Measurements from ENCODE around the gene TINCR. TPM values are rescaled to one million over a fixed set of nuclear protein-coding genes. Genes with fewer than 3 reads are reported as not detected.
"Not testable (repeated sequence)": the region's sequence is repeated elsewhere in the genome, so short reads cannot be mapped to it uniquely, and the experiment has no call there.

The TINCR gene
- total and polyA plus RNA-seq, 4 donors: 0.05 to 0.08 TPM; not detected in 2

GRCh38 chr19:5612891-5613865 lies 45.4 kb upstream of the TINCR start:
- no peaks in the 10 kb centered on the region for H3K4me1 ChIP-seq (ENCODE audit: control insufficient read depth in 4 of 4, insufficient read depth in 4 of 4, low read length in 3 of 4)
- no peak for DNase-seq (ENCODE audit: low spot score)
- H3K4me3 ChIP-seq (ENCODE audit: low read depth in 1 of 3, low read length in 3 of 3): no peak overlapping the region
- WGBS: 96% methylated on average over 15 of the region's 15 CpGs
- H3K9ac ChIP-seq (ENCODE audit: low read depth in 1 of 2, low read length in 2 of 2): no peak overlapping the region
- H3K36me3 ChIP-seq (ENCODE audit: control insufficient read depth in 4 of 4, insufficient read depth in 3 of 4, low read depth in 1 of 4, low read length in 3 of 4): peaks cover 39 to 83% (median 67%) of the 10 kb centered on the region in 4 donors
- no peak overlapping the region for H3K27ac ChIP-seq (ENCODE audit: low read depth in 1 of 2, low read length in 2 of 2)
- no peaks in the 10 kb centered on the region for H3K27me3 ChIP-seq (ENCODE audit: control insufficient read depth in 4 of 4, insufficient read depth in 4 of 4, low read length in 3 of 4)
- TF ChIP-seq RXRA (IDR thresholded peaks at IDR 0.05) (no peak), FOXA1 (IDR thresholded peaks at IDR 0.05) (no peak), YY1 (IDR thresholded peaks at IDR 0.05) (no peak), SP1 (IDR thresholded peaks at IDR 0.05) (no peak), CTCF (IDR thresholded peaks at IDR 0.05; ENCODE audit: low read depth, low read length, missing input control) (no peak), JUND (IDR thresholded peaks at IDR 0.05) (no peak)
- TF ChIP-seq, protein P1, sequence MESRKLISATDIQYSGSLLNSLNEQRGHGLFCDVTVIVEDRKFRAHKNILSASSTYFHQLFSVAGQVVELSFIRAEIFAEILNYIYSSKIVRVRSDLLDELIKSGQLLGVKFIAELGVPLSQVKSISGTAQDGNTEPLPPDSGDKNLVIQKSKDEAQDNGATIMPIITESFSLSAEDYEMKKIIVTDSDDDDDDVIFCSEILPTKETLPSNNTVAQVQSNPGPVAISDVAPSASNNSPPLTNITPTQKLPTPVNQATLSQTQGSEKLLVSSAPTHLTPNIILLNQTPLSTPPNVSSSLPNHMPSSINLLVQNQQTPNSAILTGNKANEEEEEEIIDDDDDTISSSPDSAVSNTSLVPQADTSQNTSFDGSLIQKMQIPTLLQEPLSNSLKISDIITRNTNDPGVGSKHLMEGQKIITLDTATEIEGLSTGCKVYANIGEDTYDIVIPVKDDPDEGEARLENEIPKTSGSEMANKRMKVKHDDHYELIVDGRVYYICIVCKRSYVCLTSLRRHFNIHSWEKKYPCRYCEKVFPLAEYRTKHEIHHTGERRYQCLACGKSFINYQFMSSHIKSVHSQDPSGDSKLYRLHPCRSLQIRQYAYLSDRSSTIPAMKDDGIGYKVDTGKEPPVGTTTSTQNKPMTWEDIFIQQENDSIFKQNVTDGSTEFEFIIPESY (IDR thresholded peaks at IDR 0.05): no peak
- TF ChIP-seq, protein P2, sequence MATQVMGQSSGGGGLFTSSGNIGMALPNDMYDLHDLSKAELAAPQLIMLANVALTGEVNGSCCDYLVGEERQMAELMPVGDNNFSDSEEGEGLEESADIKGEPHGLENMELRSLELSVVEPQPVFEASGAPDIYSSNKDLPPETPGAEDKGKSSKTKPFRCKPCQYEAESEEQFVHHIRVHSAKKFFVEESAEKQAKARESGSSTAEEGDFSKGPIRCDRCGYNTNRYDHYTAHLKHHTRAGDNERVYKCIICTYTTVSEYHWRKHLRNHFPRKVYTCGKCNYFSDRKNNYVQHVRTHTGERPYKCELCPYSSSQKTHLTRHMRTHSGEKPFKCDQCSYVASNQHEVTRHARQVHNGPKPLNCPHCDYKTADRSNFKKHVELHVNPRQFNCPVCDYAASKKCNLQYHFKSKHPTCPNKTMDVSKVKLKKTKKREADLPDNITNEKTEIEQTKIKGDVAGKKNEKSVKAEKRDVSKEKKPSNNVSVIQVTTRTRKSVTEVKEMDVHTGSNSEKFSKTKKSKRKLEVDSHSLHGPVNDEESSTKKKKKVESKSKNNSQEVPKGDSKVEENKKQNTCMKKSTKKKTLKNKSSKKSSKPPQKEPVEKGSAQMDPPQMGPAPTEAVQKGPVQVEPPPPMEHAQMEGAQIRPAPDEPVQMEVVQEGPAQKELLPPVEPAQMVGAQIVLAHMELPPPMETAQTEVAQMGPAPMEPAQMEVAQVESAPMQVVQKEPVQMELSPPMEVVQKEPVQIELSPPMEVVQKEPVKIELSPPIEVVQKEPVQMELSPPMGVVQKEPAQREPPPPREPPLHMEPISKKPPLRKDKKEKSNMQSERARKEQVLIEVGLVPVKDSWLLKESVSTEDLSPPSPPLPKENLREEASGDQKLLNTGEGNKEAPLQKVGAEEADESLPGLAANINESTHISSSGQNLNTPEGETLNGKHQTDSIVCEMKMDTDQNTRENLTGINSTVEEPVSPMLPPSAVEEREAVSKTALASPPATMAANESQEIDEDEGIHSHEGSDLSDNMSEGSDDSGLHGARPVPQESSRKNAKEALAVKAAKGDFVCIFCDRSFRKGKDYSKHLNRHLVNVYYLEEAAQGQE (IDR thresholded peaks at IDR 0.05): no peak
- TF ChIP-seq, protein P3, sequence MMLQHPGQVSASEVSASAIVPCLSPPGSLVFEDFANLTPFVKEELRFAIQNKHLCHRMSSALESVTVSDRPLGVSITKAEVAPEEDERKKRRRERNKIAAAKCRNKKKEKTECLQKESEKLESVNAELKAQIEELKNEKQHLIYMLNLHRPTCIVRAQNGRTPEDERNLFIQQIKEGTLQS (IDR thresholded peaks at IDR 0.05): no peak
- TF ChIP-seq, protein P4, sequence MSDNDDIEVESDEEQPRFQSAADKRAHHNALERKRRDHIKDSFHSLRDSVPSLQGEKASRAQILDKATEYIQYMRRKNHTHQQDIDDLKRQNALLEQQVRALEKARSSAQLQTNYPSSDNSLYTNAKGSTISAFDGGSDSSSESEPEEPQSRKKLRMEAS (IDR thresholded peaks at IDR 0.05): no peak
- no peaks in the 10 kb centered on the region for H3K9me3 ChIP-seq (ENCODE audit: control insufficient read depth in 4 of 4, low read length in 3 of 4)

- Histone ChIP-seq H3K27me3 (ENCODE audit: control insufficient read depth in 4 of 4, insufficient read depth in 4 of 4, low read length in 3 of 4) (no peaks in the 10 kb centered on the region), H3K9ac (ENCODE audit: low read depth in 1 of 2, low read length in 2 of 2) (no peak overlapping the region), H3K4me3 (ENCODE audit: low read depth in 1 of 3, low read length in 3 of 3) (no peak overlapping the region), H3K27ac (ENCODE audit: low read depth in 1 of 2, low read length in 2 of 2) (no peak overlapping the region), H3K9me3 (ENCODE audit: control insufficient read depth in 4 of 4, low read length in 3 of 4) (no peaks in the 10 kb centered on the region), H3K4me1 (ENCODE audit: control insufficient read depth in 4 of 4, insufficient read depth in 4 of 4, low read length in 3 of 4) (no peaks in the 10 kb centered on the region), H3K36me3 (ENCODE audit: control insufficient read depth in 4 of 4, insufficient read depth in 3 of 4, low read depth in 1 of 4, low read length in 3 of 4) (peaks cover 39 to 84% (median 75%) of the 10 kb centered on the region in 4 donors)
- 96% methylated on average over 16 of the region's 16 CpGs for WGBS
- no peak for TF ChIP-seq CTCF (IDR thresholded peaks at IDR 0.05; ENCODE audit: low read depth, low read length, missing input control)
- no peak for TF ChIP-seq YY1 (IDR thresholded peaks at IDR 0.05)
- DNase-seq (ENCODE audit: low spot score): no peak
These were observed 42.2 kb upstream of the TINCR start for GRCh38 chr19:5609881-5610448.

- not testable (repeated sequence) for H3K27ac ChIP-seq (ENCODE audit: low read depth in 1 of 2, low read length in 2 of 2); H3K27me3 ChIP-seq (ENCODE audit: control insufficient read depth in 4 of 4, insufficient read depth in 4 of 4, low read length in 3 of 4); H3K9me3 ChIP-seq (ENCODE audit: control insufficient read depth in 4 of 4, low read length in 3 of 4); H3K4me1 ChIP-seq (ENCODE audit: control insufficient read depth in 4 of 4, insufficient read depth in 4 of 4, low read length in 3 of 4); H3K4me3 ChIP-seq (ENCODE audit: low read depth in 1 of 3, low read length in 3 of 3); DNase-seq (ENCODE audit: low spot score); H3K9ac ChIP-seq (ENCODE audit: low read depth in 1 of 2, low read length in 2 of 2)
- H3K36me3 ChIP-seq (ENCODE audit: control insufficient read depth in 4 of 4, insufficient read depth in 3 of 4, low read depth in 1 of 4, low read length in 3 of 4): peaks cover 36 to 84% (median 77%) of the 10 kb centered on the region in 4 donors
- WGBS: 94% methylated on average over 9 of the region's 9 CpGs
These were observed 41.0 kb upstream of the TINCR start for GRCh38 chr19:5608766-5609165.

All from liver (tissue), 9 donors.